ENCODE results near the gene ORAI2. TPM values are rescaled to one million over a fixed set of nuclear protein-coding genes. Genes with fewer than 3 reads are reported as not detected.

Gene ORAI2
- polyA plus RNA-seq, 1 donor (not counting 4 experiments of a cell fraction or from before 2014, with no cell fraction given) = 2.0 TPM

GRCh38 chr7:102439963-102440795, 6.8 kb downstream of the ORAI2 start:
- H3K27ac ChIP-seq (ENCODE audit: control insufficient read depth, insufficient read depth, low read length) = no peak overlapping the region

GRCh38 chr7:102444961-102445673, 11.7 kb downstream of the ORAI2 start:
- no peak for DNase-seq (ENCODE audit: low read depth, low spot score)
- Histone ChIP-seq H3K4me3 (ENCODE audit: control insufficient read depth in 2 of 3, extremely low read depth in 1 of 3, insufficient read depth in 2 of 3, low read depth in 1 of 3, low read length in 3 of 3) (no peak overlapping the region), H3K4me2 (ENCODE audit: control insufficient read depth, extremely low read depth, insufficient read depth, low read depth, low read length) (no peak overlapping the region), H3K9me3 (ENCODE audit: control insufficient read depth, low read depth, low read length) (no peaks in the 10 kb centered on the region), H3K79me2 (ENCODE audit: control insufficient read depth, insufficient read depth, low read length) (no peaks in the 10 kb centered on the region), H4K20me1 (ENCODE audit: control insufficient read depth, extremely low read depth, insufficient read depth, low read length) (no peaks in the 10 kb centered on the region), H3K9me1 (ENCODE audit: control insufficient read depth, extremely low read depth, insufficient read depth, low read length) (no peaks in the 10 kb centered on the region), H2AFZ (ENCODE audit: control insufficient read depth, low read length) (no peak overlapping the region), H3K9ac (ENCODE audit: control insufficient read depth, extremely low read depth, insufficient read depth, low read length) (no peak overlapping the region), H3K27me3 (ENCODE audit: control insufficient read depth, extremely low read depth, insufficient read depth, low read length) (no peaks in the 10 kb centered on the region), H3K27ac (ENCODE audit: control insufficient read depth, insufficient read depth, low read length) (no peak overlapping the region), H3K36me3 (ENCODE audit: control insufficient read depth in 2 of 2, extremely low read depth in 1 of 2, insufficient read depth in 2 of 2, low read length in 2 of 2) (no peaks in the 10 kb centered on the region), H3K4me1 (ENCODE audit: control insufficient read depth, extremely low read depth, insufficient read depth, low read length) (peaks cover 4% of the 10 kb centered on the region)
- no peak for TF ChIP-seq EZH2 (IDR thresholded peaks at IDR 0.05; ENCODE audit: low read length)
- no peak for TF ChIP-seq CTCF (optimal IDR thresholded peaks at IDR 0.05 in 1 of 3, IDR thresholded peaks at IDR 0.05 in 1 of 3, conservative IDR thresholded peaks at IDR 0.05 in 1 of 3; ENCODE audit: extremely low read depth in 1 of 3, insufficient read depth in 2 of 3, low read length in 3 of 3)
- FAIRE-seq = no peak
- dilution Hi-C loops (cut with MboI; ENCODE audit: extremely low pct_ligation_motif_present, low sequenced_read_pairs) = no loop called here

More at GRCh38 chr7:102439963-102440795, 6.8 kb downstream of the ORAI2 start:
- Histone ChIP-seq H3K9me1 (ENCODE audit: control insufficient read depth, extremely low read depth, insufficient read depth, low read length) (no peaks in the 10 kb centered on the region), H3K9me3 (ENCODE audit: control insufficient read depth, low read depth, low read length) (no peaks in the 10 kb centered on the region), H3K79me2 (ENCODE audit: control insufficient read depth, insufficient read depth, low read length) (no peaks in the 10 kb centered on the region), H3K4me2 (ENCODE audit: control insufficient read depth, extremely low read depth, insufficient read depth, low read depth, low read length) (no peak overlapping the region), H4K20me1 (ENCODE audit: control insufficient read depth, extremely low read depth, insufficient read depth, low read length) (no peaks in the 10 kb centered on the region), H3K36me3 (ENCODE audit: control insufficient read depth in 2 of 2, extremely low read depth in 1 of 2, insufficient read depth in 2 of 2, low read length in 2 of 2) (no peaks in the 10 kb centered on the region), H3K27me3 (ENCODE audit: control insufficient read depth, extremely low read depth, insufficient read depth, low read length) (no peaks in the 10 kb centered on the region), H2AFZ (ENCODE audit: control insufficient read depth, low read length) (no peak overlapping the region), H3K4me3 (ENCODE audit: control insufficient read depth in 2 of 3, extremely low read depth in 1 of 3, insufficient read depth in 2 of 3, low read depth in 1 of 3, low read length in 3 of 3) (no peak overlapping the region), H3K9ac (ENCODE audit: control insufficient read depth, extremely low read depth, insufficient read depth, low read length) (no peak overlapping the region), H3K4me1 (ENCODE audit: control insufficient read depth, extremely low read depth, insufficient read depth, low read length) (peaks cover 9% of the 10 kb centered on the region)
- no peak for DNase-seq (ENCODE audit: low read depth, low spot score)
- TF ChIP-seq CTCF (optimal IDR thresholded peaks at IDR 0.05 in 1 of 3, IDR thresholded peaks at IDR 0.05 in 1 of 3, conservative IDR thresholded peaks at IDR 0.05 in 1 of 3; ENCODE audit: extremely low read depth in 1 of 3, insufficient read depth in 2 of 3, low read length in 3 of 3) = no peak
- TF ChIP-seq EZH2 (IDR thresholded peaks at IDR 0.05; ENCODE audit: low read length) = no peak
- FAIRE-seq = peak; percentile 44
- dilution Hi-C loops (cut with MboI; ENCODE audit: extremely low pct_ligation_motif_present, low sequenced_read_pairs) = no loop called here
